Mesothelial cell of epicardium (in vitro differentiated cells): Measurements from ENCODE around the gene B3GALNT1. TPM values are rescaled to one million over a fixed set of nuclear protein-coding genes. Genes with fewer than 3 reads are reported as not detected.

Source experiments
- DNase-seq, 2 experiments: peaks; one replicate each; pipeline ENCODE4 v3.0.0; 2021; ENCODE audit warnings: low spot score in 2 of 2; ENCODE audit not compliant: unreplicated experiment in 2 of 2
- H3K27ac Mint-ChIP-seq: 2 replicates; pipeline ENCODE4 v1.8.0; 2021; ENCODE audit warnings: mixed read lengths
- H3K27me3 Mint-ChIP-seq: 2 replicates; pipeline ENCODE4 v1.8.0; 2021; ENCODE audit warnings: low read depth, mixed read lengths
- H3K36me3 Mint-ChIP-seq: 2 replicates; pipeline ENCODE4 v1.8.0; 2021; ENCODE audit warnings: mixed read lengths
- H3K4me1 Mint-ChIP-seq: 2 replicates; pipeline ENCODE4 v1.8.0; 2021; ENCODE audit warnings: mixed read lengths
- H3K4me3 Mint-ChIP-seq: 2 replicates; pipeline ENCODE4 v1.8.0; 2021; ENCODE audit warnings: mild to moderate bottlenecking, moderate library complexity, mixed read lengths
- H3K9me3 Mint-ChIP-seq: 2 replicates; pipeline ENCODE4 v1.8.0; 2021; ENCODE audit warnings: mixed read lengths
- CTCF ChIP-seq: fragments of 200-600 bp; sonication (generic); IDR thresholded peaks from one replicate; pipeline ENCODE4 v1.5.0; 2021; ENCODE audit warnings: antibody characterized with exemption; ENCODE audit not compliant: unreplicated experiment
- total RNA-seq: library from RNA; stranded (reverse); gene quantifications from 3 replicates; pipeline ENCODE4 v1.2.1, GENCODE V29; 2021

B3GALNT1 gene
- total RNA-seq, 1 donor from 2014 or later: 31.1 TPM

- H3K36me3 Mint-ChIP-seq: no peaks in the 10 kb centered on the region
- no peak for TF ChIP-seq CTCF
- H3K4me1 Mint-ChIP-seq: no peaks in the 10 kb centered on the region
- DNase-seq: no peak
- no peaks in the 10 kb centered on the region for H3K27me3 Mint-ChIP-seq
- no peak overlapping the region for H3K4me3 Mint-ChIP-seq
- H3K9me3 Mint-ChIP-seq: no peaks in the 10 kb centered on the region
- no peak overlapping the region for H3K27ac Mint-ChIP-seq
These were observed 53.3 kb downstream of the B3GALNT1 start for GRCh38 chr3:161051856-161052255.

- Mint-ChIP-seq H3K36me3 (no peaks in the 10 kb centered on the region), H3K27ac (no peak overlapping the region), H3K4me1 (no peaks in the 10 kb centered on the region), H3K9me3 (no peaks in the 10 kb centered on the region), H3K27me3 (no peaks in the 10 kb centered on the region), H3K4me3 (no peak overlapping the region)
- no peak for TF ChIP-seq CTCF
- DNase-seq: no peak
These were observed 54.2 kb downstream of the B3GALNT1 start for GRCh38 chr3:161050935-161051334.

GRCh38 chr3:161049683-161050248 lies 55.4 kb downstream of the B3GALNT1 start:
- H3K27ac Mint-ChIP-seq: no peak overlapping the region
- peaks cover 3% of the 10 kb centered on the region for H3K9me3 Mint-ChIP-seq
- no peaks in the 10 kb centered on the region for H3K4me1 Mint-ChIP-seq
- no peak overlapping the region for H3K4me3 Mint-ChIP-seq
- no peaks in the 10 kb centered on the region for H3K27me3 Mint-ChIP-seq
- H3K36me3 Mint-ChIP-seq: peaks cover under 1% of the 10 kb centered on the region
- DNase-seq: no peak
- no peak for TF ChIP-seq CTCF

GRCh38 chr3:161043336-161044035 lies 61.7 kb downstream of the B3GALNT1 start:
- no peak overlapping the region for H3K4me3 Mint-ChIP-seq
- no peak for DNase-seq
- H3K9me3 Mint-ChIP-seq: peaks cover 3% of the 10 kb centered on the region
- no peaks in the 10 kb centered on the region for H3K27me3 Mint-ChIP-seq
- no peak for TF ChIP-seq CTCF
- peaks cover 3% of the 10 kb centered on the region for H3K36me3 Mint-ChIP-seq
- H3K4me1 Mint-ChIP-seq: peaks cover 10% of the 10 kb centered on the region
- H3K27ac Mint-ChIP-seq: no peak overlapping the region

- H3K27ac Mint-ChIP-seq: peak overlapping the region; percentile 55
- no peak overlapping the region for H3K4me3 Mint-ChIP-seq
- H3K27me3 Mint-ChIP-seq: no peaks in the 10 kb centered on the region
- no peak for TF ChIP-seq CTCF
- H3K9me3 Mint-ChIP-seq: peaks cover 3% of the 10 kb centered on the region
- peaks cover 4% of the 10 kb centered on the region for H3K36me3 Mint-ChIP-seq
- H3K4me1 Mint-ChIP-seq: peaks cover 11% of the 10 kb centered on the region
- DNase-seq: no peak
These were observed 63.1 kb downstream of the B3GALNT1 start for GRCh38 chr3:161042023-161042501.
